ENCODE results near the gene UNC93B1. TPM values are rescaled to one million over a fixed set of nuclear protein-coding genes. Genes with fewer than 3 reads are reported as not detected.
"Not testable (repeated sequence)": the region's sequence is repeated elsewhere in the genome, so short reads cannot be mapped to it uniquely, and the experiment has no call there.

UNC93B1 gene
- total and polyA plus RNA-seq, 2 of the 8 experiments (the other 6 are each of a cell fraction or from before 2014, with no cell fraction given), result 18.9 to 34.3 TPM

DNA sequence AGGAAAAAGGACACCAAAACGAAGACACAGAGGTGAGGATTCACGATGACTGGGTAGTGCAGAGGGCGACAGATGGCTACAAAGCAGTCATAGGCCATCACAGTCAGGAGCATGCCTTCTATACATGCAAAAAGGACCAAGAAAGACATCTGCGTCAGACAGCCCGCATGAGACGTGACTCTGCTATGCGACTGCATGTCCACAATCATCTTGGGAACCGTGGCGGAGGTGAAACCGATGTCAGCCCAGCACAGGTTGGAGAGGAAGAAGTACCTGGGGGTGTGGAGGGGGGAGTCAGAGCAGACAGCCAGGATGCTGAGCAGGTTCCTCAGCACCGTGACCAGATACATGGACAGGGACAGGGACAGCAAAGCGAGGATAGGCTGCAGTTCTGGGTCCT lies 29.2 kb downstream of the UNC93B1 start:
- H3K27me3 ChIP-seq (replicated peaks in 1 of 4; ENCODE audit: control insufficient read depth in 3 of 4, extremely low read depth in 1 of 4, insufficient read depth in 3 of 4, low read length in 3 of 4); H2AFZ ChIP-seq (ENCODE audit: low read length); H2BK120ac ChIP-seq (replicated peaks; ENCODE audit: low read depth, low read length); H3K4me2 ChIP-seq (ENCODE audit: insufficient read depth in 1 of 2, low read depth in 2 of 2, low read length in 2 of 2); H2BK15ac ChIP-seq (ENCODE audit: low read length); H3K56ac ChIP-seq (replicated peaks; ENCODE audit: insufficient read length, low read depth, low read length); POLR2A ChIA-PET (ENCODE audit: partially characterized antibody); H4K91ac ChIP-seq (replicated peaks; ENCODE audit: insufficient read length, low read length); H3K79me1 ChIP-seq (ENCODE audit: low read depth, low read length); FAIRE-seq; H4K5ac ChIP-seq (ENCODE audit: insufficient read length, low read depth, low read length); CTCF ChIA-PET (ENCODE audit: partially characterized antibody); DNase-seq (ENCODE audit: low read depth in 1 of 2, low spot score in 2 of 2); H3K4me3 ChIP-seq (ENCODE audit: extremely low read depth in 1 of 4, insufficient read depth in 2 of 4, low read depth in 3 of 4, low read length in 4 of 4); H3K27ac ChIP-seq (ENCODE audit: low read depth, low read length); H3K4me1 ChIP-seq (replicated peaks in 1 of 4; ENCODE audit: control insufficient read depth in 3 of 4, insufficient read depth in 4 of 4, low read length in 3 of 4); H3K79me2 ChIP-seq (ENCODE audit: control insufficient read depth in 1 of 2, insufficient read depth in 2 of 2, low read length in 2 of 2); H2AK5ac ChIP-seq (ENCODE audit: low read depth, low read length); H3K9me3 ChIP-seq (ENCODE audit: insufficient read depth in 2 of 2, low read depth in 1 of 2, low read length in 1 of 2); H2BK12ac ChIP-seq (ENCODE audit: low read depth, low read length); H3K9ac ChIP-seq (replicated peaks in 1 of 4; ENCODE audit: extremely low read depth in 1 of 4, low read depth in 3 of 4, low read length in 3 of 4); H3K14ac ChIP-seq (ENCODE audit: insufficient read length); H3K4ac ChIP-seq (replicated peaks; ENCODE audit: insufficient read length, low read depth, low read length); H2BK5ac ChIP-seq (ENCODE audit: low read depth, low read length); H3K23ac ChIP-seq (ENCODE audit: insufficient read length); H4K8ac ChIP-seq (ENCODE audit: extremely low read depth, insufficient read depth, low read length); H2BK20ac ChIP-seq (ENCODE audit: low read length); H4K20me1 ChIP-seq (replicated peaks in 1 of 2; ENCODE audit: control insufficient read depth in 1 of 2, insufficient read depth in 2 of 2, low read length in 2 of 2); H3K36me3 ChIP-seq (ENCODE audit: control insufficient read depth in 2 of 4, insufficient read depth in 4 of 4, low read length in 3 of 4); H3K18ac ChIP-seq (ENCODE audit: extremely low read depth, low read length); H3K23me2 ChIP-seq (ENCODE audit: low read depth, low read length): not testable (repeated sequence)
- WGBS, 2 experiments (ENCODE audit: extremely low coverage in 1 of 2, insufficient coverage in 1 of 2, insufficient read length in 1 of 2, insufficient replicate concordance in 2 of 2, low coverage in 1 of 2, low lambda C conversion rate in 2 of 2, missing lambda C conversion rate in 1 of 2), result 88% methylated on average over 12 of the region's 12 CpGs; no CpG with 5 or more reads in 1 of the 2 experiments

DNA sequence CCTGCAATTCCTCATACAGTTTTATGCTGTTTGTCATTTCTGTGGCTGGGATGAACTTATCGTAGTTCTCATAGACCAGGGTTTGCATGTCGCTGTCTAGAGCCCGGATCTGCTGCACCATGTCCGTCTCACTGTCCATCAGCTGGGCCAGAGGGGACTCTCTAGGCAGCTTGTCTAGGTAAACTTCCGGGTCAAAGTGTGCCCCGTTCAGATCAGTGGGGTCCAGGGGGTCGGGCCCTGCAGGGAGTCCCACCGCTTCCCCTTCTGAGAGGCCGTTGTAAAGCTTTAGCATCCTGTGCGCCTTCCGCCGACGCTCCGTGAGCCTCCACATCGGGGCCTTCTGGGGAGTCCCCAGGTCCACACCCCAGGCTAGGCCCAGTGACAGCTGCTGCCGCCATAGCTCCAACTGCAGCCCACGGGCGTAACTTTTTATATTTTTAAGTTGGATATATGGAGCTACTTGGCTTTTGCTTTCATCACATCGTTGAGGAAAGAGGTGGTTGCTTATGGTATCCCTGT lies 38.0 kb downstream of the UNC93B1 start:
- H4K91ac ChIP-seq (replicated peaks; ENCODE audit: insufficient read length, low read length); H3K27ac ChIP-seq (ENCODE audit: low read depth, low read length); H4K20me1 ChIP-seq (replicated peaks in 1 of 2; ENCODE audit: control insufficient read depth in 1 of 2, insufficient read depth in 2 of 2, low read length in 2 of 2); H3K18ac ChIP-seq (ENCODE audit: extremely low read depth, low read length); H3K36me3 ChIP-seq (ENCODE audit: control insufficient read depth in 2 of 4, insufficient read depth in 4 of 4, low read length in 3 of 4); H2BK12ac ChIP-seq (ENCODE audit: low read depth, low read length); H3K27me3 ChIP-seq (replicated peaks in 1 of 4; ENCODE audit: control insufficient read depth in 3 of 4, extremely low read depth in 1 of 4, insufficient read depth in 3 of 4, low read length in 3 of 4); H4K5ac ChIP-seq (ENCODE audit: insufficient read length, low read depth, low read length); H3K9ac ChIP-seq (replicated peaks in 1 of 4; ENCODE audit: extremely low read depth in 1 of 4, low read depth in 3 of 4, low read length in 3 of 4); H3K4me2 ChIP-seq (ENCODE audit: insufficient read depth in 1 of 2, low read depth in 2 of 2, low read length in 2 of 2); H3K79me2 ChIP-seq (ENCODE audit: control insufficient read depth in 1 of 2, insufficient read depth in 2 of 2, low read length in 2 of 2); H3K4me3 ChIP-seq (ENCODE audit: extremely low read depth in 1 of 4, insufficient read depth in 2 of 4, low read depth in 3 of 4, low read length in 4 of 4); H3K79me1 ChIP-seq (ENCODE audit: low read depth, low read length); H3K4me1 ChIP-seq (replicated peaks in 1 of 4; ENCODE audit: control insufficient read depth in 3 of 4, insufficient read depth in 4 of 4, low read length in 3 of 4); H3K23me2 ChIP-seq (ENCODE audit: low read depth, low read length); H3K14ac ChIP-seq (ENCODE audit: insufficient read length); H3K9me3 ChIP-seq (ENCODE audit: insufficient read depth in 2 of 2, low read depth in 1 of 2, low read length in 1 of 2); H2BK20ac ChIP-seq (ENCODE audit: low read length); H3K4ac ChIP-seq (replicated peaks; ENCODE audit: insufficient read length, low read depth, low read length); H3K56ac ChIP-seq (replicated peaks; ENCODE audit: insufficient read length, low read depth, low read length); DNase-seq (ENCODE audit: low read depth in 1 of 2, low spot score in 2 of 2); H2BK5ac ChIP-seq (ENCODE audit: low read depth, low read length); H4K8ac ChIP-seq (ENCODE audit: extremely low read depth, insufficient read depth, low read length); POLR2A ChIA-PET (ENCODE audit: partially characterized antibody); H2AFZ ChIP-seq (ENCODE audit: low read length); FAIRE-seq; H2BK120ac ChIP-seq (replicated peaks; ENCODE audit: low read depth, low read length); H2BK15ac ChIP-seq (ENCODE audit: low read length); H3K23ac ChIP-seq (ENCODE audit: insufficient read length); H2AK5ac ChIP-seq (ENCODE audit: low read depth, low read length): not testable (repeated sequence)
- CTCF ChIA-PET (ENCODE audit: partially characterized antibody), result interaction anchor here (2.2 kb wide), 1 partner anchor 10 kb away, joined by 14 read pairs; no protein-coding TSS in a partner anchor
- WGBS, 2 experiments (ENCODE audit: extremely low coverage in 1 of 2, insufficient coverage in 1 of 2, insufficient read length in 1 of 2, insufficient replicate concordance in 2 of 2, low coverage in 1 of 2, low lambda C conversion rate in 2 of 2, missing lambda C conversion rate in 1 of 2), result 93% methylated on average over 12 of the region's 19 CpGs; no CpG with 5 or more reads in 1 of the 2 experiments

All from H1 (cell line).